ENCODE data around the gene BRD4. TPM values are rescaled to one million over a fixed set of nuclear protein-coding genes. Genes with fewer than 3 reads are reported as not detected.

Gene BRD4
- total RNA-seq, 1 experiment from 2014 or later, result 9.1 TPM

- peak; percentile 93 for DNase-seq (ENCODE audit: low read depth)
These were observed 83.5 kb downstream of the BRD4 start for GRCh38 chr19:15248648-15249527.

GRCh38 chr19:15248106-15248505 is 84.2 kb downstream of the BRD4 start:
- peak; percentile 23 for DNase-seq (ENCODE audit: low read depth)

GRCh38 chr19:15247107-15248014 is 85.0 kb downstream of the BRD4 start:
- no peak for DNase-seq (ENCODE audit: low read depth)

GRCh38 chr19:15246198-15246481 is 86.2 kb downstream of the BRD4 start:
- DNase-seq (ENCODE audit: low read depth), result no peak

GRCh38 chr19:15245370-15246197 is 86.8 kb downstream of the BRD4 start:
- DNase-seq (ENCODE audit: low read depth), result no peak

- no peak for DNase-seq (ENCODE audit: low read depth)
These were observed 87.5 kb downstream of the BRD4 start for GRCh38 chr19:15244808-15245207.

- DNase-seq (ENCODE audit: low read depth), result no peak
These were observed 88.1 kb downstream of the BRD4 start for GRCh38 chr19:15244106-15244803.

GRCh38 chr19:15243236-15243957 is 88.9 kb downstream of the BRD4 start:
- no peak for DNase-seq (ENCODE audit: low read depth)

- DNase-seq (ENCODE audit: low read depth), result no peak
These were observed 91.0 kb downstream of the BRD4 start for GRCh38 chr19:15241259-15241910.

- DNase-seq (ENCODE audit: low read depth), result peak; percentile 37
These were observed 91.8 kb downstream of the BRD4 start for GRCh38 chr19:15240515-15240914.

GRCh38 chr19:15239337-15239949 is 92.9 kb downstream of the BRD4 start:
- no peak for DNase-seq (ENCODE audit: low read depth)

- no peak for DNase-seq (ENCODE audit: low read depth)
These were observed 93.6 kb downstream of the BRD4 start for GRCh38 chr19:15238639-15239155.

GRCh38 chr19:15237759-15238638 is 94.3 kb downstream of the BRD4 start:
- no peak for DNase-seq (ENCODE audit: low read depth)

- DNase-seq (ENCODE audit: low read depth), result no peak
These were observed 95.5 kb downstream of the BRD4 start for GRCh38 chr19:15236886-15237285.

GRCh38 chr19:15235781-15236180 is 96.6 kb downstream of the BRD4 start:
- no peak for DNase-seq (ENCODE audit: low read depth)

- no peak for DNase-seq (ENCODE audit: low read depth)
These were observed 97.8 kb downstream of the BRD4 start for GRCh38 chr19:15234431-15235130.

GRCh38 chr19:15231271-15231670 is 101.1 kb downstream of the BRD4 start:
- DNase-seq (ENCODE audit: low read depth), result no peak

- no peak for DNase-seq (ENCODE audit: low read depth)
These were observed 105.1 kb downstream of the BRD4 start for GRCh38 chr19:15227261-15227660.

Data from RPMI7951 (cell line).